CD14-positive monocyte (primary cell): ENCODE results near the gene UBR2. TPM values are rescaled to one million over a fixed set of nuclear protein-coding genes. Genes with fewer than 3 reads are reported as not detected.
"Not testable (repeated sequence)": the region's sequence is repeated elsewhere in the genome, so short reads cannot be mapped to it uniquely, and the experiment has no call there.

Experiments used
- DNase-seq, 3 donors: peaks; one replicate each; pipeline ENCODE4 v3.0.0-alpha.2; 2011 to 2022
- H2AFZ ChIP-seq: 2 replicates; pipeline ENCODE4 v1.6.0; 2012; ENCODE audit warnings: mild to moderate bottlenecking, low read depth, low read length, inconsistent platforms; ENCODE audit not compliant: insufficient read depth, poor library complexity, severe bottlenecking
- H3K27ac ChIP-seq, 2 donors: 1 replicate in 1 of 2; 2 replicates in 1 of 2; pipeline ENCODE4 v1.5.1; 2012 to 2013; ENCODE audit warnings: low read length in 2 of 2, control low read depth in 1 of 2, inconsistent platforms in 1 of 2, low read depth in 1 of 2, mild to moderate bottlenecking in 1 of 2
- H3K27me3 ChIP-seq, 2 donors: one replicate each; pipeline versions ENCODE4 v1.6.0 to v1.6.1; 2011 to 2013; ENCODE audit warnings: low read length in 2 of 2; ENCODE audit not compliant: control insufficient read depth in 2 of 2, insufficient read depth in 2 of 2
- H3K36me3 ChIP-seq, 2 donors: replicated peaks in 1 of 2; 1 replicate in 1 of 2; 2 replicates in 1 of 2; pipeline versions ENCODE4 v1.5.1 to v1.6.1; 2012 to 2013; ENCODE audit warnings: low read length in 2 of 2, control low read depth in 1 of 2, inconsistent platforms in 1 of 2, mild to moderate bottlenecking in 1 of 2; ENCODE audit not compliant: insufficient read depth in 2 of 2, control insufficient read depth in 1 of 2
- H3K4me1 ChIP-seq, 2 donors: 1 replicate in 1 of 2; 2 replicates in 1 of 2; pipeline versions ENCODE4 v1.5.1 to v1.6.1; 2012 to 2013; ENCODE audit warnings: low read length in 2 of 2, control low read depth in 1 of 2, inconsistent platforms in 1 of 2, mild to moderate bottlenecking in 1 of 2, moderate library complexity in 1 of 2; ENCODE audit not compliant: insufficient read depth in 2 of 2, control insufficient read depth in 1 of 2
- H3K4me2 ChIP-seq: replicated peaks from 2 replicates; pipeline ENCODE3; 2012; ENCODE audit warnings: low read length, moderate library complexity, mild to moderate bottlenecking; ENCODE audit not compliant: poor library complexity, severe bottlenecking; ENCODE audit errors: extremely low read depth
- H3K4me3 ChIP-seq, 3 experiments: fragments of 200-600 bp in 1 of 3; sonication (generic) in 1 of 3; replicated peaks in 1 of 3; 1 replicate in 2 of 3; 2 replicates in 1 of 3; pipeline ENCODE4 v1.5.1; 2011 to 2013; ENCODE audit warnings: low read length in 3 of 3, mild to moderate bottlenecking in 3 of 3, control low read depth in 2 of 3, low read depth in 2 of 3, inconsistent platforms in 1 of 3, moderate library complexity in 1 of 3
- H3K79me2 ChIP-seq: 2 replicates; pipeline ENCODE4 v1.6.0; 2012; ENCODE audit warnings: mild to moderate bottlenecking, control low read depth, inconsistent platforms, low read length, moderate library complexity; ENCODE audit not compliant: insufficient read depth
- H3K9ac ChIP-seq: 2 replicates; pipeline ENCODE4 v1.6.0; 2017; ENCODE audit warnings: low read length, mild to moderate bottlenecking; ENCODE audit not compliant: insufficient read depth, poor library complexity, severe bottlenecking
- H3K9me3 ChIP-seq, 2 donors: replicated peaks in 1 of 2; 1 replicate in 1 of 2; 2 replicates in 1 of 2; pipeline versions ENCODE4 v1.5.1 to v1.6.1; 2012 to 2013; ENCODE audit warnings: low read length in 2 of 2, control low read depth in 1 of 2; ENCODE audit not compliant: control insufficient read depth in 1 of 2, insufficient read depth in 1 of 2
- H4K20me1 ChIP-seq: 2 replicates; pipeline ENCODE4 v1.6.0; 2012; ENCODE audit warnings: mild to moderate bottlenecking, low read length, control low read depth, moderate library complexity; ENCODE audit not compliant: insufficient read depth
- H3K27ac Mint-ChIP-seq, 7 donors: one replicate each; pipeline ENCODE4 v1.8.0; 2020; ENCODE audit warnings: mild to moderate bottlenecking in 7 of 7, mixed read lengths in 7 of 7, moderate library complexity in 6 of 7, inconsistent platforms in 2 of 7
- H3K27me3 Mint-ChIP-seq, 3 donors: one replicate each; pipeline ENCODE4 v1.8.0; 2021 to 2022; ENCODE audit warnings: low read depth in 3 of 3, mild to moderate bottlenecking in 3 of 3, mixed read lengths in 3 of 3, moderate library complexity in 3 of 3, inconsistent platforms in 1 of 3
- H3K36me3 Mint-ChIP-seq, 2 donors: one replicate each; pipeline ENCODE4 v1.8.0; 2020; ENCODE audit warnings: mixed read lengths in 2 of 2, inconsistent platforms in 1 of 2, mild to moderate bottlenecking in 1 of 2
- H3K4me1 Mint-ChIP-seq: one replicate; pipeline ENCODE4 v1.8.0; 2020; ENCODE audit warnings: mild to moderate bottlenecking, mixed read lengths
- H3K4me3 Mint-ChIP-seq, 2 donors: one replicate each; pipeline ENCODE4 v1.8.0; 2020; ENCODE audit warnings: mild to moderate bottlenecking in 2 of 2, mixed read lengths in 2 of 2, moderate library complexity in 1 of 2
- H3K9me3 Mint-ChIP-seq, 7 donors: one replicate each; pipeline ENCODE4 v1.8.0; 2020 to 2022; ENCODE audit warnings: mixed read lengths in 7 of 7, mild to moderate bottlenecking in 6 of 7, moderate library complexity in 6 of 7, inconsistent platforms in 2 of 7
- WGBS: methylation state at CpG from one replicate; pipeline ENCODE4 v1.1.5; 2013; ENCODE audit warnings: missing lambda C conversion rate; ENCODE audit not compliant: insufficient coverage; 5-methylcytosine and 5-hydroxymethylcytosine counted together
- intact Hi-C, 2 donors: fragments of 100-400 bp; cut with micrococcal nuclease; formaldehyde crosslinking; loops; one replicate each; pipeline versions ENCODE4 v1.15.0 to v1.15.1; 2023
- polyA plus RNA-seq, 3 donors: library from polyadenylated mRNA; depleted of rRNA in 1 of 3; unstranded in 2 of 3; stranded (reverse) in 1 of 3; fragments of 300-500 nt in 2 of 3; fragments of >200 nt in 1 of 3; fragmentation: Illumina TruSeq in 2 of 3; gene quantifications; 1 replicate in 2 of 3; 2 replicates in 1 of 3; pipeline ENCODE4 v1.2.3, GENCODE V29; 2012 to 2021
- TF ChIP-seq, protein P1 (sequence below): fragments of 200-600 bp; IDR thresholded peaks from one replicate; pipeline ENCODE4 v1.8.0; 2022; ENCODE audit warnings: antibody characterized with exemption, mild to moderate bottlenecking

The UBR2 gene
- polyA plus RNA-seq, 3 donors: 9.0 to 17.8 (median 12.8) TPM

DNA sequence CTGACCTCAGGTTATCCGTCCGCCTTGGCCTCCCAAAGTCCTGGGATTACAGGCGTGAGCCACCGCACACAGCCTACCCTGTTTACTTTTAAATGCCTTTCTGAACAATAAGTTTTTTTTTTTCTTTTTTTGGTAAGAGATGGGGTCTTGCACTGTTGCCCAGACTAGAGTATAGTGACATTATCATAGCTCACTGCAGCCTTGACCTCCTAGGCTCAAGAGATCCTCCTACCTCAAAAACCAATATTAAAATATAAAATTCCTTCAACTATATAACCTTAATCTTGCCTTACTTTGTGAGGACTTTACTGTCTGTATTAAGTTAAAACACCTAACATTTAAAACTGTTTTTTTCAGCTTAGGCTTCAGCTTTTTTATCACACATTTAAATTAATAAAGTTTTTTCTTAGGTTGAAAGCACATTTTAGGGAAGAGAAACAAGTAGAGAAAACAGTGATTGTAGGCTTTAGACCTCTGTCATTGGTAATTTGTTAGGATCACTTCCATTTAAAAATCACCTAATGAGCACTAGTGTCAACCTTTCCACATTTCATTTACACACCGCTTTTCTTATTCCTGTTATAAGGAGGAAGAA lies 2.9 kb downstream of the UBR2 start:
- Histone ChIP-seq H3K4me2 (peak overlapping the region; percentile 96), H3K27ac (peak overlapping the region; percentile 34 to 96), H3K4me1 (peaks cover 37 to 63% of the 10 kb centered on the region in 2 donors), H3K36me3 (no peaks in the 10 kb centered on the region), H3K9me3 (no peaks in the 10 kb centered on the region), H3K4me3 (peak overlapping the region in 1 of 3 experiments; percentile 97), H2AFZ (no peak overlapping the region), H3K9ac (no peak overlapping the region), H3K27me3 (no peaks in the 10 kb centered on the region), H4K20me1 (peaks cover 35% of the 10 kb centered on the region), H3K79me2 (peaks cover 79% of the 10 kb centered on the region)
- Mint-ChIP-seq H3K36me3 (peaks cover 9 to 17% of the 10 kb centered on the region in 2 donors), H3K4me3 (no peak overlapping the region), H3K27ac (peak overlapping the region; percentile 74 to 97 (median 93)), H3K9me3 (no peaks in the 10 kb centered on the region), H3K4me1 (peaks cover 38% of the 10 kb centered on the region), H3K27me3 (no peaks in the 10 kb centered on the region)
- TF ChIP-seq, protein P1, sequence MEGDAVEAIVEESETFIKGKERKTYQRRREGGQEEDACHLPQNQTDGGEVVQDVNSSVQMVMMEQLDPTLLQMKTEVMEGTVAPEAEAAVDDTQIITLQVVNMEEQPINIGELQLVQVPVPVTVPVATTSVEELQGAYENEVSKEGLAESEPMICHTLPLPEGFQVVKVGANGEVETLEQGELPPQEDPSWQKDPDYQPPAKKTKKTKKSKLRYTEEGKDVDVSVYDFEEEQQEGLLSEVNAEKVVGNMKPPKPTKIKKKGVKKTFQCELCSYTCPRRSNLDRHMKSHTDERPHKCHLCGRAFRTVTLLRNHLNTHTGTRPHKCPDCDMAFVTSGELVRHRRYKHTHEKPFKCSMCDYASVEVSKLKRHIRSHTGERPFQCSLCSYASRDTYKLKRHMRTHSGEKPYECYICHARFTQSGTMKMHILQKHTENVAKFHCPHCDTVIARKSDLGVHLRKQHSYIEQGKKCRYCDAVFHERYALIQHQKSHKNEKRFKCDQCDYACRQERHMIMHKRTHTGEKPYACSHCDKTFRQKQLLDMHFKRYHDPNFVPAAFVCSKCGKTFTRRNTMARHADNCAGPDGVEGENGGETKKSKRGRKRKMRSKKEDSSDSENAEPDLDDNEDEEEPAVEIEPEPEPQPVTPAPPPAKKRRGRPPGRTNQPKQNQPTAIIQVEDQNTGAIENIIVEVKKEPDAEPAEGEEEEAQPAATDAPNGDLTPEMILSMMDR: no peak
- WGBS: no CpG with 5 or more reads among the region's 5 CpGs
- no peak for DNase-seq
- intact Hi-C loops: no loop called here

DNA sequence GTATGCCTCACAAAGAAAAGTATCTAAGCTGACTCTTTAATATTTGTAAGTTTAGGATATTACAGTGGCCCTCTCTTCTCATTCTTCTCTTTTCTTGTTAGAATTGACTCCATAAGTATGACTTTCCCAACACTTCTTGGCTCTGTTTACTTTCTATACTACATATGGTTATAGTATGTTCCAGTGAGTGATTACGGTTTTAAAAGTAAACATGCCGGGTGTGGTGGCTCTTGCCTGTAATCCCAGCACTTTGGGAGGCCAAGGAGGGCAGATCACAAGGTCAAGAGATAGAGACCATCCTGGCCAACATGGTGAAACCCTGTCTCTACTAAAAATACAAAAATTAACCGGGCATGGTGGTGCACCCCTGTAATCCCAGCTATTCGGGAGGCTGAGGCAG lies 3.4 kb downstream of the UBR2 start:
- H3K27me3 Mint-ChIP-seq, H2AFZ ChIP-seq, H3K4me3 ChIP-seq, intact Hi-C loops, H3K9me3 Mint-ChIP-seq, H3K36me3 ChIP-seq, H3K4me3 Mint-ChIP-seq, H3K9me3 ChIP-seq, H3K27me3 ChIP-seq, DNase-seq, H3K9ac ChIP-seq: not testable (repeated sequence)
- Mint-ChIP-seq H3K36me3 (peaks cover 9 to 17% of the 10 kb centered on the region in 2 donors), H3K4me1 (peaks cover 43% of the 10 kb centered on the region), H3K27ac (peak overlapping the region in 6 of 7 donors; percentile 61 to 93 (median 74))
- peak overlapping the region in 1 of 2 donors; percentile 96 for H3K27ac ChIP-seq
- peak overlapping the region; percentile 96 for H3K4me2 ChIP-seq
- peaks cover 37 to 68% of the 10 kb centered on the region in 2 donors for H3K4me1 ChIP-seq
- 100% methylated on average over 2 of the region's 4 CpGs for WGBS
- peaks cover 85% of the 10 kb centered on the region for H3K79me2 ChIP-seq
- H4K20me1 ChIP-seq: peaks cover 40% of the 10 kb centered on the region
